Colon (tissue), 2 donors: ENCODE measurements around the gene EVX2.
A peak's percentile ranks its signal among the peaks of the same experiment; 100 is the strongest.

Experiments used
- FAIRE-seq: peaks from 2 replicates; lab custom pipeline; 2012; peaks lifted over from hg19 to GRCh38; lab: Jason Lieb, UNC
- donor health status: control.
- donor health status: control.

EVX2 gene

GRCh38 chr2:176083796-176084261 lies at the start of gene EVX2:
Gene EVX2 (minus strand): TSS chr2:176083962. CDS start chr2:176083776, 186 bp downstream.
- no peak for FAIRE-seq

- FAIRE-seq = no peak
These were observed 49.6 kb upstream of the EVX2 start for GRCh38 chr2:176133389-176133788.

GRCh38 chr2:176132205-176133171 lies 48.7 kb upstream of the EVX2 start:
- FAIRE-seq = no peak

GRCh38 chr2:176131848-176132158 lies 48.0 kb upstream of the EVX2 start:
- FAIRE-seq = no peak

GRCh38 chr2:176130957-176131847 lies 47.4 kb upstream of the EVX2 start:
- no peak for FAIRE-seq

GRCh38 chr2:176130147-176130956 lies 46.6 kb upstream of the EVX2 start:
- no peak for FAIRE-seq

GRCh38 chr2:176129813-176130146 lies 46.0 kb upstream of the EVX2 start:
- FAIRE-seq = no peak

- FAIRE-seq = no peak
These were observed 45.4 kb upstream of the EVX2 start, which contains the start of gene HOXD8 for GRCh38 chr2:176128982-176129796. Gene HOXD8 (plus strand): TSS chr2:176129705. CDS start chr2:176130367, 662 bp downstream.

- no peak for FAIRE-seq
These were observed 44.6 kb upstream of the EVX2 start for GRCh38 chr2:176128172-176128981.

- FAIRE-seq = no peak
These were observed 44.0 kb upstream of the EVX2 start for GRCh38 chr2:176127774-176128072.

GRCh38 chr2:176126929-176127773 lies 43.4 kb upstream of the EVX2 start:
- peak; percentile 36 for FAIRE-seq

- FAIRE-seq = no peak
These were observed 42.0 kb upstream of the EVX2 start for GRCh38 chr2:176125772-176126054.

- no peak for FAIRE-seq
These were observed 41.4 kb upstream of the EVX2 start for GRCh38 chr2:176124947-176125771.

GRCh38 chr2:176124110-176124946 lies 40.6 kb upstream of the EVX2 start:
- FAIRE-seq = no peak

- no peak for FAIRE-seq
These were observed 39.8 kb upstream of the EVX2 start for GRCh38 chr2:176123411-176124109.

- no peak for FAIRE-seq
These were observed 39.1 kb upstream of the EVX2 start, which contains the start of gene HOXD9 for GRCh38 chr2:176122683-176123410. Gene HOXD9 (plus strand): TSS chr2:176122719. CDS start chr2:176122769, 50 bp downstream.
